CD14-positive monocyte (primary cell): ENCODE results near the gene PHKA2. TPM values are rescaled to one million over a fixed set of nuclear protein-coding genes. Genes with fewer than 3 reads are reported as not detected.

Source experiments
- DNase-seq, 3 donors: peaks; one replicate each; pipeline ENCODE4 v3.0.0-alpha.2; 2011 to 2022
- H2AFZ ChIP-seq: 2 replicates; pipeline ENCODE4 v1.6.0; 2012; ENCODE audit warnings: mild to moderate bottlenecking, low read depth, low read length, inconsistent platforms; ENCODE audit not compliant: insufficient read depth, poor library complexity, severe bottlenecking
- H3K27ac ChIP-seq, 2 donors: 1 replicate in 1 of 2; 2 replicates in 1 of 2; pipeline ENCODE4 v1.5.1; 2012 to 2013; ENCODE audit warnings: low read length in 2 of 2, control low read depth in 1 of 2, inconsistent platforms in 1 of 2, low read depth in 1 of 2, mild to moderate bottlenecking in 1 of 2
- H3K27me3 ChIP-seq, 2 donors: one replicate each; pipeline versions ENCODE4 v1.6.0 to v1.6.1; 2011 to 2013; ENCODE audit warnings: low read length in 2 of 2; ENCODE audit not compliant: control insufficient read depth in 2 of 2, insufficient read depth in 2 of 2
- H3K36me3 ChIP-seq, 2 donors: replicated peaks in 1 of 2; 1 replicate in 1 of 2; 2 replicates in 1 of 2; pipeline versions ENCODE4 v1.5.1 to v1.6.1; 2012 to 2013; ENCODE audit warnings: low read length in 2 of 2, control low read depth in 1 of 2, inconsistent platforms in 1 of 2, mild to moderate bottlenecking in 1 of 2; ENCODE audit not compliant: insufficient read depth in 2 of 2, control insufficient read depth in 1 of 2
- H3K4me1 ChIP-seq, 2 donors: 1 replicate in 1 of 2; 2 replicates in 1 of 2; pipeline versions ENCODE4 v1.5.1 to v1.6.1; 2012 to 2013; ENCODE audit warnings: low read length in 2 of 2, control low read depth in 1 of 2, inconsistent platforms in 1 of 2, mild to moderate bottlenecking in 1 of 2, moderate library complexity in 1 of 2; ENCODE audit not compliant: insufficient read depth in 2 of 2, control insufficient read depth in 1 of 2
- H3K4me2 ChIP-seq: replicated peaks from 2 replicates; pipeline ENCODE3; 2012; ENCODE audit warnings: low read length, moderate library complexity, mild to moderate bottlenecking; ENCODE audit not compliant: poor library complexity, severe bottlenecking; ENCODE audit errors: extremely low read depth
- H3K4me3 ChIP-seq, 3 experiments: fragments of 200-600 bp in 1 of 3; sonication (generic) in 1 of 3; replicated peaks in 1 of 3; 1 replicate in 2 of 3; 2 replicates in 1 of 3; pipeline ENCODE4 v1.5.1; 2011 to 2013; ENCODE audit warnings: low read length in 3 of 3, mild to moderate bottlenecking in 3 of 3, control low read depth in 2 of 3, low read depth in 2 of 3, inconsistent platforms in 1 of 3, moderate library complexity in 1 of 3
- H3K79me2 ChIP-seq: 2 replicates; pipeline ENCODE4 v1.6.0; 2012; ENCODE audit warnings: mild to moderate bottlenecking, control low read depth, inconsistent platforms, low read length, moderate library complexity; ENCODE audit not compliant: insufficient read depth
- H3K9ac ChIP-seq: 2 replicates; pipeline ENCODE4 v1.6.0; 2017; ENCODE audit warnings: low read length, mild to moderate bottlenecking; ENCODE audit not compliant: insufficient read depth, poor library complexity, severe bottlenecking
- H3K9me3 ChIP-seq, 2 donors: replicated peaks in 1 of 2; 1 replicate in 1 of 2; 2 replicates in 1 of 2; pipeline versions ENCODE4 v1.5.1 to v1.6.1; 2012 to 2013; ENCODE audit warnings: low read length in 2 of 2, control low read depth in 1 of 2; ENCODE audit not compliant: control insufficient read depth in 1 of 2, insufficient read depth in 1 of 2
- H4K20me1 ChIP-seq: 2 replicates; pipeline ENCODE4 v1.6.0; 2012; ENCODE audit warnings: mild to moderate bottlenecking, low read length, control low read depth, moderate library complexity; ENCODE audit not compliant: insufficient read depth
- H3K27ac Mint-ChIP-seq, 7 donors: one replicate each; pipeline ENCODE4 v1.8.0; 2020; ENCODE audit warnings: mild to moderate bottlenecking in 7 of 7, mixed read lengths in 7 of 7, moderate library complexity in 6 of 7, inconsistent platforms in 2 of 7
- H3K27me3 Mint-ChIP-seq, 3 donors: one replicate each; pipeline ENCODE4 v1.8.0; 2021 to 2022; ENCODE audit warnings: low read depth in 3 of 3, mild to moderate bottlenecking in 3 of 3, mixed read lengths in 3 of 3, moderate library complexity in 3 of 3, inconsistent platforms in 1 of 3
- H3K36me3 Mint-ChIP-seq, 2 donors: one replicate each; pipeline ENCODE4 v1.8.0; 2020; ENCODE audit warnings: mixed read lengths in 2 of 2, inconsistent platforms in 1 of 2, mild to moderate bottlenecking in 1 of 2
- H3K4me1 Mint-ChIP-seq: one replicate; pipeline ENCODE4 v1.8.0; 2020; ENCODE audit warnings: mild to moderate bottlenecking, mixed read lengths
- H3K4me3 Mint-ChIP-seq, 2 donors: one replicate each; pipeline ENCODE4 v1.8.0; 2020; ENCODE audit warnings: mild to moderate bottlenecking in 2 of 2, mixed read lengths in 2 of 2, moderate library complexity in 1 of 2
- H3K9me3 Mint-ChIP-seq, 7 donors: one replicate each; pipeline ENCODE4 v1.8.0; 2020 to 2022; ENCODE audit warnings: mixed read lengths in 7 of 7, mild to moderate bottlenecking in 6 of 7, moderate library complexity in 6 of 7, inconsistent platforms in 2 of 7
- WGBS: methylation state at CpG from one replicate; pipeline ENCODE4 v1.1.5; 2013; ENCODE audit warnings: missing lambda C conversion rate; ENCODE audit not compliant: insufficient coverage; 5-methylcytosine and 5-hydroxymethylcytosine counted together
- intact Hi-C, 2 donors: fragments of 100-400 bp; cut with micrococcal nuclease; formaldehyde crosslinking; loops; one replicate each; pipeline versions ENCODE4 v1.15.0 to v1.15.1; 2023
- polyA plus RNA-seq, 3 donors: library from polyadenylated mRNA; depleted of rRNA in 1 of 3; unstranded in 2 of 3; stranded (reverse) in 1 of 3; fragments of 300-500 nt in 2 of 3; fragments of >200 nt in 1 of 3; fragmentation: Illumina TruSeq in 2 of 3; gene quantifications; 1 replicate in 2 of 3; 2 replicates in 1 of 3; pipeline ENCODE4 v1.2.3, GENCODE V29; 2012 to 2021
- TF ChIP-seq, protein P1 (sequence below): fragments of 200-600 bp; IDR thresholded peaks from one replicate; pipeline ENCODE4 v1.8.0; 2022; ENCODE audit warnings: antibody characterized with exemption, mild to moderate bottlenecking

Gene PHKA2
- polyA plus RNA-seq, 3 donors = 8.7 to 63.3 (median 9.1) TPM

DNA sequence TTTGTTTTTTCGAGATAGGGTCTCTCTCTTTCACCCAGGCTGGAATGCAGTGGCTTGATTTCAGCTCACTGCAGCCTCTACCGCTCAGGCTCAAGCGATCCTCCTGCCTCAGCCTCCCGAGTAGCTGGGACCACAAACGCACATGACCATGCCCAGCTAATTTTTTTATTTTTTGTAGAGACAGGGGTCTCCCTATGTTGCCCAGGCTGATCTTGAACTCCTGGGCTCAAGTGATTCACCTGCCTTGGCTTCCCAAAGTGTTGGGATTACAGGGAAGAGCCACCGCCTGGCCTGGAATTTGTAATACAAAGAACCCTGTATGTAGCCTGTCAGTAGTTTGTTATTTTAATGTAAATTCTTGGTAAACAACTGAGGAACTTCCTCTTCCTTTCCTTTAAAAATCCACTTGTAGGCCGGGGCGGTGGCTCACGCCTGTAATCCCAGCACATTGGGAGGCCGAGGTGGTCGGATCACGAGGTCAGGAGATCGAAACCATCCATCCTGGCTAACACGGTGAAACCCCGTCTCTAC is 119.5 kb downstream of the PHKA2 start:
- H3K4me3 ChIP-seq = no peak overlapping the region
- no peaks in the 10 kb centered on the region for H3K79me2 ChIP-seq
- DNase-seq = no peak
- H3K4me2 ChIP-seq = no peak overlapping the region
- no peak overlapping the region for H2AFZ ChIP-seq
- no peaks in the 10 kb centered on the region for H3K4me1 Mint-ChIP-seq
- H3K36me3 Mint-ChIP-seq = no peaks in the 10 kb centered on the region
- H3K9me3 Mint-ChIP-seq = peaks cover 0 to 6% (median 0%) of the 10 kb centered on the region in 7 donors
- H3K27me3 Mint-ChIP-seq = peaks cover 1 to 8% (median 1%) of the 10 kb centered on the region in 3 donors
- H3K4me3 Mint-ChIP-seq = no peak overlapping the region
- H3K27ac Mint-ChIP-seq = no peak overlapping the region
- TF ChIP-seq, protein P1, sequence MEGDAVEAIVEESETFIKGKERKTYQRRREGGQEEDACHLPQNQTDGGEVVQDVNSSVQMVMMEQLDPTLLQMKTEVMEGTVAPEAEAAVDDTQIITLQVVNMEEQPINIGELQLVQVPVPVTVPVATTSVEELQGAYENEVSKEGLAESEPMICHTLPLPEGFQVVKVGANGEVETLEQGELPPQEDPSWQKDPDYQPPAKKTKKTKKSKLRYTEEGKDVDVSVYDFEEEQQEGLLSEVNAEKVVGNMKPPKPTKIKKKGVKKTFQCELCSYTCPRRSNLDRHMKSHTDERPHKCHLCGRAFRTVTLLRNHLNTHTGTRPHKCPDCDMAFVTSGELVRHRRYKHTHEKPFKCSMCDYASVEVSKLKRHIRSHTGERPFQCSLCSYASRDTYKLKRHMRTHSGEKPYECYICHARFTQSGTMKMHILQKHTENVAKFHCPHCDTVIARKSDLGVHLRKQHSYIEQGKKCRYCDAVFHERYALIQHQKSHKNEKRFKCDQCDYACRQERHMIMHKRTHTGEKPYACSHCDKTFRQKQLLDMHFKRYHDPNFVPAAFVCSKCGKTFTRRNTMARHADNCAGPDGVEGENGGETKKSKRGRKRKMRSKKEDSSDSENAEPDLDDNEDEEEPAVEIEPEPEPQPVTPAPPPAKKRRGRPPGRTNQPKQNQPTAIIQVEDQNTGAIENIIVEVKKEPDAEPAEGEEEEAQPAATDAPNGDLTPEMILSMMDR = no peak
- H3K27ac ChIP-seq = no peak overlapping the region
- intact Hi-C loops = no loop called here
- no peaks in the 10 kb centered on the region for H3K27me3 ChIP-seq
- H4K20me1 ChIP-seq = no peaks in the 10 kb centered on the region
- no peak overlapping the region for H3K9ac ChIP-seq
- no peaks in the 10 kb centered on the region for H3K4me1 ChIP-seq
- WGBS = 100% methylated on average over 3 of the region's 15 CpGs
- no peaks in the 10 kb centered on the region for H3K9me3 ChIP-seq
- no peaks in the 10 kb centered on the region for H3K36me3 ChIP-seq

DNA sequence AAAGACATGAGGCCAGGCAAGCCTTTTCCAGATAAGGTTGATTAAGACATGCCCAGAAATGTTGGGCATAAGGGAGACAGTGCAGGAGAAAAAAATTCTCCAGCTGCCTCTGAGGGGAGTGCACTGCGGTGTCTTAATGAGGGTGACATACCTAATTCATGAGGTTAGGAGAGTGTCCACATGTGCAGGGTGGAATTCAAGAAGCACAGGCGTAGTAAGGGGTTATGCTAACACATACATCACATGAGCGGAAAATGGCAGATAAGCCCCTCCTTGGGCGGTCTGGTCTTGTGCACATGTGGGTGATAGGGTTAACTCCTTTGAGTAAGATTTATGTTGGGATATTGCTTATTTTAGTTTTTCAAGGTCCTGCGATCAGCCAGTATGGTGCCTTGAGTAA is 122.4 kb downstream of the PHKA2 start:
- H3K9ac ChIP-seq = no peak overlapping the region
- no peaks in the 10 kb centered on the region for H3K79me2 ChIP-seq
- intact Hi-C loops = no loop called here
- no peaks in the 10 kb centered on the region for H3K36me3 Mint-ChIP-seq
- no peaks in the 10 kb centered on the region for H3K9me3 ChIP-seq
- no peaks in the 10 kb centered on the region for H4K20me1 ChIP-seq
- no peak for DNase-seq
- WGBS = no CpG with 5 or more reads among the region's 5 CpGs
- peaks cover 0 to 10% (median 3%) of the 10 kb centered on the region in 7 donors for H3K9me3 Mint-ChIP-seq
- no peaks in the 10 kb centered on the region for H3K4me1 ChIP-seq
- H3K27me3 ChIP-seq = no peaks in the 10 kb centered on the region
- H3K4me1 Mint-ChIP-seq = peaks cover 2% of the 10 kb centered on the region
- H2AFZ ChIP-seq = no peak overlapping the region
- TF ChIP-seq, protein P1 = no peak
- no peak overlapping the region for H3K4me3 ChIP-seq
- H3K27ac ChIP-seq = no peak overlapping the region
- H3K36me3 ChIP-seq = no peaks in the 10 kb centered on the region
- H3K4me2 ChIP-seq = no peak overlapping the region
- no peak overlapping the region for H3K27ac Mint-ChIP-seq
- H3K4me3 Mint-ChIP-seq = no peak overlapping the region
- H3K27me3 Mint-ChIP-seq = peaks cover 0 to 9% (median 1%) of the 10 kb centered on the region in 3 donors
